Measurements from ENCODE around the gene CNOT4.

Gene CNOT4

GRCh38 chr7:135374736-135375135 lies 135.2 kb downstream of the CNOT4 start:
- no peak for TF ChIP-seq EGR1 (IDR thresholded peaks at IDR 0.05)

DNA sequence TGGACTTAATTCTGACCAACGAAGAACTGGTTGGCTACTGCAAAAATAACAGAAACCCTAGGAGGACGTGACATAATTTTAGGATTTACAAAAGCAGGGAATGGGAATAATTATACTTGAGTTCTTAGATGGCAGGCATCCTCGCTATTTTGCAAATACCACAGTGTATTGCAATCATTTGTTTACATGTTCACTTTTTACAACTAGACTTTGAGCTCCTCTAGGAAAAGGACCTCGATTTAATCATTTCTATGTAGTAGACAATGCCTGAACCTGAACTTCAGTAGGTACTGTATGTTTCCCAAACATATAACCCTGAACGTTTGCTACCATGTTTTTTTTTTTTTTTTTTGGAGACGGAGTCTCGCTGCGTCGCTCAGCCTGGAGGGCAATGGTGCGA lies 137.7 kb downstream of the CNOT4 start:
- TF ChIP-seq CEBPB (IDR thresholded peaks at IDR 0.05) (no peak), NFIC (IDR thresholded peaks at IDR 0.05) (no peak), EGR1 (IDR thresholded peaks at IDR 0.05) (no peak), EP300 (IDR thresholded peaks at IDR 0.05; ENCODE audit: borderline replicate concordance) (no peak), ZBTB7A (IDR thresholded peaks at IDR 0.05; ENCODE audit: low read depth) (no peak), RAD21 (IDR thresholded peaks at IDR 0.05; ENCODE audit: low read depth) (no peak), FOXM1 (IDR thresholded peaks at IDR 0.05; ENCODE audit: borderline replicate concordance, low read depth) (no peak), TCF12 (IDR thresholded peaks at IDR 0.05; ENCODE audit: low read depth) (no peak), USF1 (IDR thresholded peaks at IDR 0.05) (no peak), REST (IDR thresholded peaks at IDR 0.05; ENCODE audit: low read depth) (no peak), TAF1 (IDR thresholded peaks at IDR 0.05; ENCODE audit: low read depth) (no peak), CREB1 (IDR thresholded peaks at IDR 0.05; ENCODE audit: low read depth) (no peak), TEAD4 (IDR thresholded peaks at IDR 0.05) (no peak), YY1 (IDR thresholded peaks at IDR 0.05; ENCODE audit: low read depth) (no peak)
- TF ChIP-seq, protein P1, sequence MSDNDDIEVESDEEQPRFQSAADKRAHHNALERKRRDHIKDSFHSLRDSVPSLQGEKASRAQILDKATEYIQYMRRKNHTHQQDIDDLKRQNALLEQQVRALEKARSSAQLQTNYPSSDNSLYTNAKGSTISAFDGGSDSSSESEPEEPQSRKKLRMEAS (IDR thresholded peaks at IDR 0.05) = no peak

DNA sequence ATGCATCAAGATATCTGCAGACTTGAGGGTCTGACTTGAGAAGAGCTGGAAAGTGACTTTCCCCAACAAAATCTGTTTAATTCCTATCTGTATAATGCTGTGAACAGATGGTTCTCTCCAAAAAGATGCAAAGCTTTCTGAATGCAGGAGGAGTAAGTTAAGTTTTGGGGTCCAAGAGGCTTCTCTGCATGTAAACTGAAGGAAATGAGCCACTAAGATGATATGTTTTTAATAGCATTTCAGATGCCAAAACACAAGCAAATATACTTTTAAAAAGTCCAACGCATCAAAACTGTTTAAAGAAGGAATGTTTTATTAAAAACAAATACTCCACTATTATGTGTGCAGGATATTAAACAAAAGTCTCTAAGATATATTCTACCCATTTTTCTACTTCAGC lies 139.2 kb downstream of the CNOT4 start:
- TF ChIP-seq REST (IDR thresholded peaks at IDR 0.05; ENCODE audit: low read depth) = no peak

GRCh38 chr7:135369405-135369804 lies 140.5 kb downstream of the CNOT4 start:
- TF ChIP-seq CEBPB (IDR thresholded peaks at IDR 0.05) = no peak
- no peak for TF ChIP-seq REST (IDR thresholded peaks at IDR 0.05; ENCODE audit: low read depth)
- no peak for TF ChIP-seq NFIC (IDR thresholded peaks at IDR 0.05)
- no peak for TF ChIP-seq CREB1 (IDR thresholded peaks at IDR 0.05; ENCODE audit: low read depth)
- TF ChIP-seq TEAD4 (IDR thresholded peaks at IDR 0.05) = no peak
- no peak for TF ChIP-seq TCF12 (IDR thresholded peaks at IDR 0.05; ENCODE audit: low read depth)
- no peak for TF ChIP-seq ZBTB7A (IDR thresholded peaks at IDR 0.05; ENCODE audit: low read depth)
- no peak for TF ChIP-seq EP300 (IDR thresholded peaks at IDR 0.05; ENCODE audit: borderline replicate concordance)
- TF ChIP-seq USF1 (IDR thresholded peaks at IDR 0.05) = no peak
- no peak for TF ChIP-seq TAF1 (IDR thresholded peaks at IDR 0.05; ENCODE audit: low read depth)
- TF ChIP-seq, protein P1 (IDR thresholded peaks at IDR 0.05) = no peak
- TF ChIP-seq EGR1 (IDR thresholded peaks at IDR 0.05) = no peak
- TF ChIP-seq FOXM1 (IDR thresholded peaks at IDR 0.05; ENCODE audit: borderline replicate concordance, low read depth) = no peak
- no peak for TF ChIP-seq RAD21 (IDR thresholded peaks at IDR 0.05; ENCODE audit: low read depth)
- no peak for TF ChIP-seq YY1 (IDR thresholded peaks at IDR 0.05; ENCODE audit: low read depth)

DNA sequence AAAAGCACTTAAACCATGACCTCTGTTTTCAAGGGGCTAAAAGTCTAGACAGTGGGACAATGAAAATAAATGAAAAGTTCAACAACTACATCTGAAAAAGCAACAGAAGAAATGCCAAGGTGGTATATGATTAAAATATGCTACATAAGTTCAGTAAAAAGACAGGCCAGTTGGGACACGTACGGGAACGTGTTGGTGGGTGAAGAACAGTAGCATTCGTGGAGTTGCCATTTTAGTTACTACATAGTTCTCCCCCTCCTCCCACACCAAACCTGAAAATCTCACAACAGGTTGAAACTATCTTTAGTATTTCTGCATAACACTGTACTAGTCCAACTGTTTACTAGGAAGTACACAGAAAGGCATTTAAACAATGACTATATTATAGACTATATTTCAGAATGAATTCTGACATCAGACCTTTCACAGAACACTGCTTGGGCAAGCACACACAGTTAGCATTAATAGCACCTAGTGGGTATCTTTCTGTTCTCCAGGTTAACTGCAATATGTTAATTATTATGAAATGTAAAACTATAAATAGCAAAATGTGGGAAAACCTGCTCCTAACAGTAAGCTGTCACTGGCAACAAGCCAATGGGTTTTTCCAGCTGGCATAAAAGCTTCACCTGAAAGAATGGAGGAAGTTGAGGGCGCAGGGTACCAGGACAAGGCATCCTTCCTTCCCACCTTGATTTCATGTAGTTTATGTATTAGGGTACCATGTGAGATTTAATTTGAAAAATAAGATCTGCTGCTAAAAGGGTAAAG lies 141.3 kb downstream of the CNOT4 start:
- TF ChIP-seq EGR1 (IDR thresholded peaks at IDR 0.05) = no peak
- peak; percentile 32; the same call in 1 of the 2 replicates for TF ChIP-seq NFIC (IDR thresholded peaks at IDR 0.05)
